IPS DF 19.7 (cell line): Measurements from ENCODE around the gene DUSP3.
"Not testable (repeated sequence)": the region's sequence is repeated elsewhere in the genome, so short reads cannot be mapped to it uniquely, and the experiment has no call there.

Experiments used
- DNase-seq: peaks from one replicate; pipeline ENCODE4 v3.0.0-alpha.2; 2013; ENCODE audit warnings: low read depth, low spot score

Gene DUSP3

DNA sequence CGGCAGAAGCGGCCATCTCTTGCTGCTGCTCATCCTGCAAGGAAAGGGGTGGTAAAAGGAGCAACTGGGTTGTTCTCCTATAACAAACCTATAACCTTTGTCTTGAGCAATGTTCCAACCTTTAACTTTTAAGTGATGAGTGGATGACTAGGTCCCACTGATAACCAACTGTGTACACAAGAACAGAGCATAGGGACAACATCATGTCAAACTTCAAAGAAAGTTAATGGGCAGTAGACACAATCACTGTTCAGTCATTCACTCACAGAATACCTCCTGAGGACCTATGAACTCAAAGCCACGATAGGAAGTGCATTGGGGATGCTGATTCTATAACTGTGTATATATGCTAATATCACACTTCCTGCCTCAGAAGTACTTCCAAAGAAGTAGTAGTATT is 23.1 kb upstream of the DUSP3 start:
- no peak for DNase-seq

DNA sequence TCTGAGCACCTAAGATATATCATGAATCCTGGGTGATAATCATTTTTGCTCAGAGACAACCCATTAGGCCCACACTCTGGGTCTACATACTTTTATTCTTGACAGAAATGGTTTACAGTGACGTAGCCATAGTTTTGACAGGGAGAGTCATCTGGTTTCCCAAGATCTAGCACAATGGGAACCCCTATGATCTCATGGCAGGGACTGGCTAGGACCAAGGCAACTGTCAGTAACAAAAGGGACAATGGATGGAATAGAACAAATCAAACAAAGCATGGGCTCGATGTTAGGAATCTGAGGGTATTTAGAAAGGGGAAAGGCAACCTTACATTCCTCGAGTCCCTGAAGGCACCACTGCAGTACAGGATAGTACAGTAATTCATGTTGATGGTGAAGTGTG is 22.0 kb upstream of the DUSP3 start:
- DNase-seq = no peak

DNA sequence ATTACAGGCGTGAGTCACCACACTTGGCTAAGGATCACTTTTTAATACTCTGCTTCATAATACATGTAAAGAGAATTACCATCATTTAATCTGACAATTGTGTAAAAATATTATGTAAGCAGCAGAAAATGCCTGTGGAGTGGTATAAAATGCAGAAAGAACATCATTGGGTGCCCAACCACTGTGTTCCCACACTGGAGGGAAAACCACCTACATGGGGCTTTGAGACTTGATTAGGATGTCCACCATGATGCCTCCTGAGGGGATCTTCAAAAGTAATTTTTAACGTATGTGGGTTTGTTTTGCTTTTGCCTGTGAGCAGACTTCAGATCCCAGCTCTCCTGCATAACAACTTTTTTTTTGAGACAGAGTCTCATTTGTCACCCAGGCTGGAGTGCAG is 20.3 kb upstream of the DUSP3 start:
- no peak for DNase-seq

DNA sequence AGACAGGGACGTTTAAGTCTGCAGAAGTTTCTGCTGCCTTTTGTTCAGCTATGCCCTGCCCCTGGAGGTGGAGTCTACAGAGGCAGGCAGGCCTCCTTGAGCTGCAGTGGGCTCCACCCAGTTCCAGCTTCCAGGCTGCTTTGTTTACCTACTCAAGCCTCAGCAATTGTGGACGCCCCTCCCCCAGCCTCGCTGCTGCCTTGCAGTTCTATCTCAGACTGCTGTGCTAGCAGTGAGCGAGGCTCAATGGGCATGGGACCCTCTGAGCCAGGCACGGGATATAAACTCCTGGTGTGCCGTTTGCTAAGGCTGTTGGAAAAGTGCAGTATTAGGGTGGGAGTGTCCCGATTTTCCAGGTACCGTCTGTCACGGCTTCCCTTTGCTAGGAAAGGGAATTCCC is 19.2 kb upstream of the DUSP3 start:
- not testable (repeated sequence) for DNase-seq

DNA sequence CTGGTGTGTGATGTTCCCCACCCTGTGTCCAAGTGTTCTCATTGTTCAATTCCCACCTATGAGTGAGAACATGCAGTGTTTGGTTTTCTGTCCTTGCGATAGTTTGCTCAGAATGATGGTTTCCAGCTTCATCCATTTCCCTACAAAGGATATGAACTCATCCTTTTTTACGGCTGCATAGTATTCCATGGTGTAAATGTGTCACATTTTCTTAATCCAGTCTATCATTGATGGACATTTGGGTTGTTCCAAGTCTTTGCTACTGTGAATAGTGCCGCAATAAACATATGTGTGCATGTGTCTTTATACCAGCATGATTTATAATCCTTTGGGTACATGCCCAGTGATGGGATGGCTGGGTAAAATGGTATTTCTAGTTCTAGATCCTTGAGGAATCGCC is 13.9 kb upstream of the DUSP3 start:
- not testable (repeated sequence) for DNase-seq

DNA sequence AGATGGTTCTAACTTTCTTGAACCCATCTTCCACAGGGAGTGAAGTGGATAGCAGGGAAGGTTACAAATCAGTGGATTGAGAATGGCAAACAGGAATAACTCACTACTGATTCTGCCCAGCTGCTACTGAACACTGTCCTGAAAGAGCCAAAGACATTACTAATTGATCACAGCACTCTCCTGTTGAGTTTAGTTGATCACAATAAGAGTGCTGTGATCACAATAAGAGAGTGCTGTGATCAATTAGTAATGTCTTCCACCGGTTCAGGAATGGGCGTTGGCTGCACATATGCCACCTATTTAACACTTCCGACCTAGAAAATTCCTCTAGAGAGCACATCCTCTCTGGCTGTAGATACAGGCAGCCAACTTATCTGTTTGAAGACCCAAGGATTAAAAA is 12.8 kb upstream of the DUSP3 start:
- no peak for DNase-seq

DNA sequence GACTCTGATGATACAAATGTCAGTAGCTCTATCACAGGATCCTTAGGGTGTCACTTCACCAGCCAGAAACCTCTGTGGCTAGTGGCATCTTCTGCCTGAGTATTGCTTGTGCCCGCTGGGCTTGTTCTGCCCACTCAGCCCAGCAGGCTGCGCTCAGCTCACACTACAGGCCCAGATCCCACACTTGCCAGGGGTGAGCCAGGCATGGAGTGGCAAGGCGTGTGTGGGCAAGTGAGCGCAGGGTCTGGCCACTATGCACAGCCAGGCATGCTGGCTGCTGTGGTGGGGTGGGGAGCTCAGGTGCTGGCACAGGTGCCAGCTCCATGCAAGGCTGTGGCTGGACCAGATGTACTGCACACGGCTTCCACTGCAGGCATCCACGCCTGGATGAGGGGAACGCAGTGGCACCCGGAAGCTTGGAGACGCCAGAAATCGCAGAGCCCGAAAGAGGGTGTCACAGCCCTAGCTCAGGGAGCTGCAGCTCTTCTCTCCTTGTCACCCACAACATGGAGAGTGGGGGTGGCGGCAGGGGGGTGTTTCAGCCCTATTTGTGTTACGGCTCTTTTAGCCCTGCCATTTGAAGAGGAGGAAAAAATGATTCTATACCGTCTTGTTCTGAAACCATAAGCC is 11.6 kb upstream of the DUSP3 start:
- DNase-seq = no peak

DNA sequence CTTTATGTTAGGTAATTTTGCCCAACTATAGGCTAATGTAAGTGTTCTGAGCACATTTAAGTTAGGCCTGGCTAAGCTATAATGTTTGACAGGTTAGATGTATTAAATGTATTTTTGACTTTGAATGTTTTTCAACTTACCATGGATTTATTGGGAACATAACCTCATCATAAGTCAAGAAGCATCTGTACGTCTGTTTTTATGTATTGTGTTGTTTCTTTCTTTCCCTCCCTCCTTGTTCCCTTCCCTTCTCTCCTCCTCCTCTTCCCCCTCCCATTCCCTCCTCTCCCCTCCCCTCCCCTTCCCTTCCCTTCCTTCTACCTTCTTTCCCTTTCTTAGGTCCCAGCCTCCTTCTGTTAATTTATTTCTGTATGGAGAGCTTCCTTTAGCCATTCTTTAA is 10.7 kb upstream of the DUSP3 start:
- no peak for DNase-seq

DNA sequence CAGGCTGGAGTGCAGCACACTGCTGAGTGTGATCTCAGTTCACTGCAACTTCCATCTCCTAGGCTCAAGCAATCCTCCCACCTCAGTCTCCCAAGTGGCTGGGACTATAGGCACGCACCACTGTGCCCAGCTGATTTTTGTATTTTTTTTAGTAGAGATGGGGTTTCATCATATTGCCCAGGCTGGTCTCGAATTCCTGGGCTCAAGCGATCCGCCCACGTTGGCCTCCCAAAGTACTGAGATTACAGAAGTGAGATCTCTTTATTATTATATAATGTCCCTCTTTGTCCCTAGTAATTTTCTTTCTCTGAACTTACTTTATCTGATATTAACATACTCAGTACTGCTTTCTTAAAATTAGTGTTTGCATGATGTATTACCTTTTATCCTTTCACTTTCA is 9.8 kb upstream of the DUSP3 start:
- no peak for DNase-seq

DNA sequence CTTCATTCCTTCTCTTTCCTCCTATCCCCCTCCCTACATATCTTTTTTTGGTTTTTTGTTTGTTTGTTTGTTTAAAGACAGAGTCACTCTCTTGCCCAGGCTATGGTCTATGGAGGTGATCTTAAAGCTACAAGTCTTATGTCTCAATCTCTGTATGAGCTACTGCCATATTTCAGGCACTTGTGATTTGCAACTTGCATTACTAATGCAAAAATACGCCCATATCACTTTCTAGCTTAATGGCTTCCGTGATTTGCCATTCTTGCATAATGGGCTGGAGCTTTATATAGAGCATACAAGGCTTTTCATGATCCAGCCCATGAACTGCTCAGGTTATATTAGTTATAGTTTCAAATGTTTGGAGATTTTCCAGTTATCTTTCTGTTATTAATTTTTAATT is 9.0 kb upstream of the DUSP3 start:
- no peak for DNase-seq

DNA sequence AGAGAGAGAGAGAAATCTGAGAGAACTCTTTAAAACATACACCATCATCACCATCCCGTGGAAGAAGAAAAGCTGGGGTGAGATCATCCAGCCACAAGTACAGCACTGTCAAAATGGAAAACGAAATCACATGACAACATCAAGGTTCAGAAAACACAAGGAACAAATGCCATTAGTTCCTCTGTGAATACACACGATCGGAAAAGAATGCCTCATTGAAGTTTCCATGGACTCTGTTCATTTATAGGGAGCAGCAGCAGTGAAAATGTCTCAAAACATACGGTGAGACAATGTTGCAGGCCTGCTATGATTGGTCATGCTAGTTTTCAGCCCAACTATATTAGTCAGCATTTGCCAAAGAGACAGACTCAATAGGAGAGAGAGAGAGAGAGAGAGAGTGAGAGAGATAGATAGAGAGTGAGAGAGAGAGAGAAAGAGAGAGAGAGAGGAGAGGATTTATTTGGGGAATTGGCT is 5.9 kb upstream of the DUSP3 start:
- DNase-seq = no peak

DNA sequence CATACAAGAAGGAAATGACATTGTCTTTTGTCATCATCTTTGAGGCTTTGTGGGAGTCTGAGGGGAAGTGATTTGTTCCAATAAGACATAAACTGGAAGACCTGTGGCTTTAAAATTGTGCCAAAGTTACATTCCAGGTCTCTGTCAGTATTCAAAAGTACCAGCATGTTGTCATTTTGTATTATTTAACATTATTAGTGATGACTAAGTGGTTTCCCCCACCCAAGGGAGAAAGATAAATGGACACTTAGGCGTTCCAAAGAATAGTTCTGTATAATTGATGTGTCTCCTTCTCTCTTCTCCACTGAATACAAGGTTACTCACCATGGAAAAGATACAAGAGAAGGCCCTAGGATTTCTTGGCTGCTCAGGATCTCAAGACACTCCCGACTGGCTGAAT is 5.3 kb upstream of the DUSP3 start:
- no peak for DNase-seq

DNA sequence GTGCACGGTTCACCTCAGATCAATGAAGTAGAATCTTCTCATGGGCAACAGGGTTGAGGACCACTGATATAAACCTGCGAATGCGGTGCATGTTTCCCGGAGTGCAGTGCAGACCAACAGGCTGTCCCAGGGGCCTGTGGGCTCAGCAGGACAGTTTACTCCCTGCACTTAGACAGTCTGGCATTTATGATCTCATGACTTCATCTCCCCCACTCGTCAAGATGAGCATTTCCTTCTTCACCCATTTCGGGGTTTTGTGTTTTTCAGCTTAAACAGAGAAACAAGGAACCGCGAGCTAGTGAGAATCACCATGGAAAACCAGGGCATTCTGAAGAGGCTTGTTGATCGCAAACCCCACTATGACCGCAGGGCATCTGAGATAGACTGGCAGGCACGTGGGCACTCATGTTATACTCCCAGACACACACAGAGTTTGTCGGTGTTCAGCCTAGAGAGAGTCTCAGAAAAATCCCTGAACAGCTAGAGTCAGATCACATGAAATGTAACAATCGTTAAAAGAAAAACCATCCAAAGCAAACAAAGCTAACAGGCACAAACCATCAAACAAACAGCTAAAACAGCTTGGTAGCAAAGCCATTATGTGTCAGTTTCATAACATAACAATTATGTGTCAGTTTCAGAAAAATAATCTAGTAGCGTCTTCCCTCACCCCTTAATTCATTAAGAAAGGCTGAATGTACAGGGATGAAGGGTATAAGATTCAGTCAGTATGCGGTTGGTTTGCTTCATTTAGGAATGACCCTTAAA is 4.3 kb upstream of the DUSP3 start:
- DNase-seq = no peak

DNA sequence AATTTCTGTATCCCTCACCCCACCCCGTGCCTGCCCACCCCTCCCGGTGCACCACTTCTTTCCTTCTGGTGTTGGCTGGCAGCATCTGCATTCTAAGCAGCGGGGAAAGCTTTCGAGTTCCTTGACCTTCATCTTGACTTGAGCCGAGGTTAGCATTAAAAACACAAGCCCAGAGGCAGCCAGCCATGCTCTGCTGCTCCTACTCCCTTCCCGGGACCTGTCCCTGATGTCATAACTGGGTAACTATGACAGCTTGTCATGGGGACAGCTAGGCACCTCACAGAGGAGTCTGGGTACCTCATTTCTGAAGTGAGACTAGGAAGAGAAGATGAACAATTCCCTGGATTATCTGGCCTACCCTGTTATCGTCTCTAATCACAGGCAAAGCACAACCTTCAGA is 1.4 kb upstream of the DUSP3 start, which contains the start of gene CFAP97D1:
Gene CFAP97D1 (plus strand): TSS at position 301 of the 400 bp plus-strand sequence. CDS start 28 bp downstream, at position 329.
- DNase-seq = no peak

DNA sequence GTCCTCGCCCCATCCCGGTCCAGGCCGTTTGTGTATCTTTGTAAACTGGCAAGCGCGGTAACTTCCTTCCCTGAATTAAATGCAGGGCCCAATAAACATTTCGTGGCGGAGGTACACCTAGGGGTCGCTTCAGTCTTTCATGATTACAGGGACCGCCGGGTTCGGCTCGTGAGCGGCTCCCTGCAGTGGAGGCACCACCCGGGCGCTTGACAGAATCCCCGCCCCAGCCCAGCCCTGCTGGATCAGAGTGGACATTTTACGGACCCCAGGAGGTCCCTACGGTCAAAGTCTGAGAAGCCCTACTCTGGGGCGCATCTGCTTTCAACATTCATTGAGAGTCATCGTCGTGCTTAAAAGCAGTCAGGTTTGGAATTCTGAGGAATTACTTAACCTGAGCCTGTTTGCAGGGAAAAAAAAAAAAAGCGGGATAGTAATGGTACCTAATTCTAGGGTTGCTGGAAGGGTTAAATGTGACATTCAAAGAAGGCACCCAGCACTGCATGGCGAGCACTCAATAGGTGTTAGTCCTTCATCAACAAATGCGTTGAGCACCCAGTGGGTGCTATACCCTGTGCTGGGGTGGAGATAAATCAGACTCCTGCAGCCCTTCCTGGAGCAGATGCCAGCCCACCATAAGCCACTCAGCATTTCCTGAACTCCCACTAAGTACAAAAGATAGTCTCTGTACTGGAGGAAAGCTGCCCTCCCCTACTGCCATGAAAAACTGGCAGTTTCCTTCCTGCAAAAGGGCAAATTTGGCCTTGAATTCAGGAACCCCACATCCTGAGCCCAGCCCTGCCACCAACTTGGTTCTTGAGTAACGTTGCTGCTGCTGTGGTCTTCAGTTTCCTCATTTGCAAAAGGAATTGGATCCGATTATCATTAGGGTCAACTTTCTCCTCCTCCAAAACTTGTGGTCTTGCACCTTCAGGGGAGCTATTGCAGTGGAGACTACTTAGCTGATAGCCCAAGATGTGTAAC is 658 bp upstream of the DUSP3 start:
- DNase-seq = no peak

DNA sequence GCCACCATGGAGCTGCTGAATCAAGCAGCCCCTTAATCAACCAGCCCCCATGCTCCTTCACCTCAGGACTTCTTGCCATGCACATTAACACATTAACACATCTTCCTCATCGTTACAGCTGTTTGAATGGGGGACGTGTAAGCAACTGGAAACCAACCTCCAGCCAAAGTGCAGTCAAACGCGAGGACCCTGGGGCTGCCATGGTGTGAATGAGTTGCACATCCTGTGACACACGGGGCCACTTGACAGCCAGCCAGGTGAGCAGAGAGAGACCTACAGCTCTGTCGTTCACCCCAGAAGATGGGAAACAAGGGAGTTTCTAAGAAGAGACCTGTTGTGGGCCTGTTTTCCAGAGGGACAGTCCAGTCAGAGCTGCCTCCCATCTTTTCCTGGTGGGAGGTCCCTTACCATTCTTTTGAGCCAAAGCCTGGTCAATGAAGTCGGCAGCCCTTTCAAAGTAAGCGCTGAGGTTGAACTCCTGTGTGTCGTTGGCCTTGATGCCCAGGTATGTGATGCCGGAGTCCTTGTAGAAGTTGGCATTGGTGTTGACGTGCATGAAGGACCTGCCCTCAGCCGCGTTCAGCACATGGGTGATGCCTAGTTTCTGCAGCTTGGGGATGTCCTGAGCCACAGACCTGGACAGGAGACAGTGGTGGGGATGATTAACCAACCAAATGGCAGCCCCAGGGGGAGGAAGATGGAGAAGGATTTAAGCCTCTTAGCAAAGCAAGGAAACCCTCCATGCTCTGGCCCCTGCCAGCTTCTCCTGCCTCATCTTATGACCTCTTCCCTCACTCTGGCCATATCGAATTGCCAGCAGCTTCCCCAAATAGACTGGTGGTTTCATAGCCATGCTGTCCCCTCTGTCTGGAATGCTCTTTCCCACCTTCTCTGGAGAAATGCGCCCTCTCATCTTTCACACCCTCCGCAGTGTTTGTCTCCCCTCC is 4.2 kb downstream of the DUSP3 start:
- no peak for DNase-seq

DNA sequence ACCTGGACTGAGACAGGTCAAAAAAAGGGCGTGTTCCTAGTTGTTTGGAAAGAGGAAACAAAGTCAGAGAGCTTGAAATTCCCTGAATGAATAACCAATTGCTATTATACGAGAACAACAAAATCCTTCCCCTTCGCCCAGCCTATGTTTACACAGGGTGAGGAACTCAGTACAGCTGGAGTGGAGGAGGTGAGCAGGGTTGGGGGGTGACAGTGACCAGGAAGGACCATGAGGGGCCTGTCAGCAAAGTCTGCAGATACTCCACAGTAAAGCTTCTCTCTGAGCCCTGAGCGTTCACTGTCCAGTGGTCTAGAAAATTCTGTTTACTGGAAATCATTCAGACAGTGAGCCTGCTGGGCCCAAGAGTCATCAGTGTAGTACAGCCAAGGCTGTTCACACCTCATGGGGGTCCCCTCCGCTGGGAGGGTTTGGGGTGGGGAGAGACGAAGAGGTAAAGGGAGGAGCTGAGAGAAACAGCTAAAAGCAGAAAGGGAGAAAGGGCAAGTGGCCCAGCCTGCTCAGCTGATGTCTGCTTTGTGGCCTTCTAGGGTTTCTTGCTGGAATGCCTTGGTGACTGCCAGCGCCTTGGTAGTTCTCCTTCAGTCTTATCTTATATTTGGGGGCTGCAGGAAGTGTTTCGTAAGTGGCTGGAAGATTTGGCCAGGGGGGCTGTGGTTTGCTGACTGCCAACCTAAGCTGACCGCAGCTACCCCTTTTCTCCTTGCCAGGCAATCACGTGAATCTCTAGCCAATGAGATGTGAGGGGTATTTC is 5.7 kb downstream of the DUSP3 start:
- no peak for DNase-seq

DNA sequence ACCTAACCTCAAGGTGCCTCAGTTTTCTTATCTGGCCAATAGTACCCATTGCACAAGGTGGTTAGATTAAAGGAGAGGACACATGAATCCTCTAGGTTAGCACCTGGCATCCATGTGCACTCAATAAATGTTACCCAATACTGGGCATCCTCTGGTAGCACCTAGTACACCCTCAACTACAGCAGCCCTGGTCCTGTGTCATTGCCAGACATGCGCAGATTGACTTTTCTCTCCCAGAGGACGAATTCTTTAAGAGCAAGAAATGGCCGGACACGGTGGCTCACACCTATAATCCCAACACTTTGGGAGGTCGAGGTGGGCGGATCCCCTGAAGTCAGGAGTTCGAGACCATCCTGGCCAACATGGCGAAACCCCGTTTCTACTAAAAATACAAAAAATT is 7.3 kb downstream of the DUSP3 start:
- no peak for DNase-seq

DNA sequence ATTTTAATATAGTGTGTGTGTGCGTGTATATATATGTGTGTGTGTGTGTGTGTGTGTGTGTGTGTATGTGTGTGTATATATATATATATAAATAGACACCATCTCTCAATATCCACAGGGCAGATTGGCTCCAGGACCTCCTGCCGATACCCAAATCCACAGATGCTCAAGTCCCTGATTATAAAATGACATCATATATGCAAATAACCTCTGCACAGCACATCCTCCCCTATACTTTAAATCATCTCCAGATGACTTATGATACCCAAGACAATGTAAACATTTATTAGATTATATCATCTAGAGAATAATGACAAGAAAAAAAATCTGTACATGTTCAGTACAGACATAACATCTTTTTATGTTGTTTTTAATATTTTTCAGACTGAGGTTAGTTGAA is 7.8 kb downstream of the DUSP3 start:
- DNase-seq = no peak

DNA sequence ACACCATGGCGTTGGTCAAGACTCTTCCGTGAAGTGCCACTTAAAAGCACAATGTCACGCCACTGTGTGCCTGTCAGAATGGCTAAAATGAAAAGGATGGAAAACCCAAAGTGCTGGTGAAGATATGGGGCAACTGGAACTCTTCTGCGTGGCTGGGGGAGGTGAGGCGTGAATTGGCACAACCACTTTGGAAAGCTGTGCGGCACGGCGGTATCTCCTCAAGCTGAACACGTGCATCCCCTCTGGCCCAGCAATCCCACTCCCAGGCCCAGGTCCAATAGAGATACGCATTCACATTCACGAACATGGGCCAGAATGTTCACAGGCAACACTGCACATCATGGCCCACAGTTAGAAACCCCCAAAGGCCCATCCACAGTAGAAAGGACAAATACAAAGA is 8.9 kb downstream of the DUSP3 start:
- DNase-seq = no peak
